GM23248 (cell line): Measurements from ENCODE around the gene IP6K1. TPM values are rescaled to one million over a fixed set of nuclear protein-coding genes. Genes with fewer than 3 reads are reported as not detected.
"Not testable (repeated sequence)": the region's sequence is repeated elsewhere in the genome, so short reads cannot be mapped to it uniquely, and the experiment has no call there.

Experiments used
- DNase-seq: peaks from one replicate; pipeline ENCODE4 v3.0.0-alpha.2; 2015
- H2AFZ ChIP-seq: fragments of 200-600 bp; sonication (generic); 2 replicates; pipeline ENCODE4 v1.6.1; 2016; ENCODE audit warnings: antibody characterized with exemption
- H3F3A ChIP-seq: fragments of 200-600 bp; sonication (generic); 2 replicates; pipeline ENCODE4 v1.6.1; 2016; ENCODE audit warnings: mild to moderate bottlenecking, antibody characterized with exemption, mixed run types; ENCODE audit not compliant: insufficient read depth
- H3K27ac ChIP-seq: fragments of 200-600 bp; sonication (generic); 2 replicates; pipeline ENCODE4 v1.5.1; 2016; ENCODE audit warnings: mild to moderate bottlenecking
- H3K27me3 ChIP-seq: fragments of 200-600 bp; sonication (generic); replicated peaks from 2 replicates; pipeline ENCODE4 v1.6.1; 2016; ENCODE audit warnings: mild to moderate bottlenecking; ENCODE audit not compliant: insufficient read depth
- H3K36me3 ChIP-seq: fragments of 200-600 bp; sonication (generic); 2 replicates; pipeline ENCODE4 v1.6.1; 2016; ENCODE audit warnings: low read depth, mild to moderate bottlenecking
- H3K4me1 ChIP-seq: fragments of 200-600 bp; sonication (generic); 2 replicates; pipeline ENCODE4 v1.6.1; 2016; ENCODE audit warnings: mild to moderate bottlenecking; ENCODE audit not compliant: insufficient read depth
- H3K4me2 ChIP-seq: fragments of 200-600 bp; sonication (generic); one replicate; pipeline ENCODE4 v1.6.1; 2016; ENCODE audit warnings: mild to moderate bottlenecking; ENCODE audit not compliant: unreplicated experiment
- H3K4me3 ChIP-seq: fragments of 200-600 bp; sonication (generic); 2 replicates; pipeline ENCODE4 v1.5.1; 2016; ENCODE audit warnings: mild to moderate bottlenecking
- H3K79me2 ChIP-seq: fragments of 200-600 bp; sonication (generic); 2 replicates; pipeline ENCODE4 v1.6.1; 2016; ENCODE audit warnings: mild to moderate bottlenecking; ENCODE audit not compliant: insufficient read depth
- H3K9ac ChIP-seq: fragments of 200-600 bp; sonication (generic); 2 replicates; pipeline ENCODE4 v1.6.1; 2016; ENCODE audit warnings: mild to moderate bottlenecking
- H3K9me2 ChIP-seq: fragments of 200-600 bp; sonication (generic); 2 replicates; pipeline ENCODE4 v1.6.1; 2016; ENCODE audit warnings: mixed run types, mild to moderate bottlenecking, moderate library complexity; ENCODE audit not compliant: insufficient read depth
- H3K9me3 ChIP-seq: fragments of 200-600 bp; sonication (generic); one replicate; pipeline ENCODE4 v1.6.1; 2017; ENCODE audit warnings: low read depth
- H4K20me1 ChIP-seq: fragments of 200-600 bp; sonication (generic); 2 replicates; pipeline ENCODE4 v1.6.0; 2016; ENCODE audit not compliant: insufficient read depth
- EZH2 ChIP-seq: fragments of 200-600 bp; sonication (generic); IDR thresholded peaks from 2 replicates; pipeline ENCODE4 v1.6.1; 2018; ENCODE audit warnings: antibody characterized with exemption, mild to moderate bottlenecking; ENCODE audit not compliant: insufficient read depth, poor library complexity, severe bottlenecking
- EZH2phosphoT487 ChIP-seq: fragments of 200-600 bp; sonication (generic); IDR thresholded peaks from 2 replicates; pipeline ENCODE4 v1.6.1; 2018; ENCODE audit warnings: antibody characterized with exemption, moderate library complexity, mild to moderate bottlenecking, low read depth; ENCODE audit not compliant: insufficient read depth
- WGBS, 2 experiments: methylation state at CpG; one replicate each; pipeline ENCODE4 v1.1.6; 2015 to 2017; ENCODE audit warnings: low lambda C conversion rate in 2 of 2, low coverage in 1 of 2; ENCODE audit errors: missing lambda C conversion rate in 2 of 2; 5-methylcytosine and 5-hydroxymethylcytosine counted together
- in situ Hi-C: fragments of 300-500 bp; cut with MboI; formaldehyde crosslinking; loops from 2 replicates; pipeline ENCODE4 v1.15.0; 2020
- polyA plus RNA-seq: library from polyadenylated mRNA; unstranded; fragments of >200 nt; fragmentation: Nextera tagmentation; extraction: Ambion mirVana; gene quantifications from 2 replicates; pipeline ENCODE4 v1.2.1, GENCODE V29; 2016
- total RNA-seq: library from RNA; depleted of rRNA; stranded (reverse); fragments of >200 nt; shearing (Covaris generic); gene quantifications from 2 replicates; pipeline ENCODE4 v1.2.3, GENCODE V29; 2014

IP6K1 gene
- total and polyA plus RNA-seq, 2 experiments from 2014 or later, result 18.7 to 27.2 TPM

DNA sequence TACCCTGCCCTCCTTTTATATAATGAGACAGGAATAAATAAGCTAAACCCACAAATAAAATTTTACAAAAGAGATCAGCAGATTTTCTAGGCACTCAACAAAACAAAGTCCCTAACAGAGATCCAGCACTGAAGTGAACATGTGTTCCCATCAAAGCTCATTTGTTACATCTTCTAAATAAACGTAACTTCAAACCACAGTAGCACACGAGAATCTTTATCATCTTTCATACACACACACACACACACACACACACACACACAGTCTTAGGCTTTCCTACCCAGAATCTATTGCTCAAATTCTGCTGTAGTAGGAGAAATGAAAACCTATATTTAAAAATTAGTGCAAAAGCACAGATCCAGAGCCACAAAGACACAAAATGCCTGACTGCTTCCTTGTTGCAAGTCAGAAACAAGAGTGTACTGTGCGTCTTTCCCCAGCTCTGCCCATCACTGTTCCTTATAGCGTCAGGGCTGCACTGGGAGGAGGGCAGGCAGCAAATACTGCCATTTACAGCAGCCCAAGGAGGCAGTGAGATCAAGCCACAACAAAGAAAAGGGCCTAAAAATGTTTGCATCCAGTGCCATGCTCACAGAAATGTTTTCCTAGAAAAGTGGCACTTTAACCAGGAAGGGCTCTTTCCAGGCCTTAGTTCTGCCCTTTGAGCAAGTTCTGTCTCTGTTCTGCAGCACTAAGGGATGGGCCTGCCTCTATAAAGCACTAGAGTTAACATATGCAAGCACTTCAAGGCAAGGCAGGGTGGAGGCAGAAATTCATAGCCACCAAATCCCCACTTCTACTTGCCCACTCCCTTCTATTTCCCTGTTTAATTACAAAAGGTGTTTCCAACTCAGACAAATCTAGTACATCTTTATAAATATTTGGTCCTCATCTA lies 6.0 kb downstream of the IP6K1 start:
- no peaks in the 10 kb centered on the region for H3F3A ChIP-seq
- H3K27ac ChIP-seq, result no peak overlapping the region
- H4K20me1 ChIP-seq, result peaks cover 4% of the 10 kb centered on the region; the same call in 1 of the 2 replicates
- peaks cover 5% of the 10 kb centered on the region; the same call in 1 of the 2 replicates for H3K36me3 ChIP-seq
- no peak overlapping the region for H3K9ac ChIP-seq
- WGBS, 2 experiments, result 73 to 80% methylated on average over 4 of the region's 4 CpGs
- no peak overlapping the region for H2AFZ ChIP-seq
- no peak overlapping the region for H3K4me2 ChIP-seq
- in situ Hi-C loops, result no loop called here
- no peaks in the 10 kb centered on the region for H3K27me3 ChIP-seq
- peaks cover 12% of the 10 kb centered on the region; the same call in 1 of the 2 replicates for H3K4me1 ChIP-seq
- no peak for DNase-seq
- no peaks in the 10 kb centered on the region for H3K9me3 ChIP-seq
- H3K9me2 ChIP-seq, result no peaks in the 10 kb centered on the region
- no peak for TF ChIP-seq EZH2phosphoT487
- TF ChIP-seq EZH2, result no peak
- H3K4me3 ChIP-seq, result no peak overlapping the region
- peaks cover 100% of the 10 kb centered on the region for H3K79me2 ChIP-seq

DNA sequence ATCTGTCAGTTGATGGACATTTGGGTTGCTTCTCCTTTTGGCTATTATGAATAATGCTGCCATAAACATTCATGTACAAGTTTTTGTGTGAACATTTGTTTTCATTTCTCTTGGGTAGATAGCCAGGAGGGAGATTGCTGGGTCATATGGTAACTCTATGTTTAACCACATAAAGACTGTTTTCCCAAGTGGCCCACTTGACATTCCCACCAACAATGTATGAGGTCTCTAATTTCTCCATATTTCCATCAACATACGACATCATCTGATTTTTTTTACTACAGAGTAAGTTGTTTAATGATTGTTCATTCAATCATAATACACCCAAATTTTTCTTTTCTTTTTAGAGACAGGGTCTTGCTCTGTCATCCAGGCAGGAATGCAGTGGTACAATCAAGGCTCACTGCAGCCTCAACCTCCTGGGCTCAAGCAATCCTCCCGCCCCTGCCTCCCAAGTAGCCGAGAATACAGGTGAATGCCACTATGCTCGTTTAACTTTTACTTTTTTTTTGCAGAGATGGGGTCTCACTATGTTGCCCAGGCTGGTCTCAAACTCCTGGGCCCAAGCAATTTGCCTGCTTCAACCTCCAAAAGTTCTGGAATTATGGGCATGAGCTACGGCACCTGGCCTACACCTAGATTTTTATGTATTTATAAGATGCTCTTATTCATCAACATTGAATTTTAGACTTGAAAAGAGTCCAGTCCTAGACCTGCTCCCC lies 6.8 kb downstream of the IP6K1 start:
- H3K9me2 ChIP-seq, result no peaks in the 10 kb centered on the region
- peaks cover 4% of the 10 kb centered on the region; the same call in 1 of the 2 replicates for H3K4me1 ChIP-seq
- H3K27me3 ChIP-seq, result no peaks in the 10 kb centered on the region
- no peak for DNase-seq
- in situ Hi-C loops, result no loop called here
- 79 to 90% methylated on average over 5 of the region's 5 CpGs for WGBS, 2 experiments
- 0 out of 2 replicates have a peak, but pooled peaks cover 8% of the 10 kb centered on the region for H3F3A ChIP-seq
- H3K4me2 ChIP-seq, result no peak overlapping the region
- H3K9me3 ChIP-seq, result no peaks in the 10 kb centered on the region
- TF ChIP-seq EZH2phosphoT487 (no peak), EZH2 (no peak)
- H3K27ac ChIP-seq, result no peak overlapping the region
- peaks cover 6% of the 10 kb centered on the region; the same call in 1 of the 2 replicates for H3K36me3 ChIP-seq
- H3K4me3 ChIP-seq, result no peak overlapping the region
- no peak overlapping the region for H2AFZ ChIP-seq
- no peak overlapping the region for H3K9ac ChIP-seq
- peaks cover 4% of the 10 kb centered on the region; the same call in 1 of the 2 replicates for H4K20me1 ChIP-seq
- peaks cover 100% of the 10 kb centered on the region for H3K79me2 ChIP-seq

DNA sequence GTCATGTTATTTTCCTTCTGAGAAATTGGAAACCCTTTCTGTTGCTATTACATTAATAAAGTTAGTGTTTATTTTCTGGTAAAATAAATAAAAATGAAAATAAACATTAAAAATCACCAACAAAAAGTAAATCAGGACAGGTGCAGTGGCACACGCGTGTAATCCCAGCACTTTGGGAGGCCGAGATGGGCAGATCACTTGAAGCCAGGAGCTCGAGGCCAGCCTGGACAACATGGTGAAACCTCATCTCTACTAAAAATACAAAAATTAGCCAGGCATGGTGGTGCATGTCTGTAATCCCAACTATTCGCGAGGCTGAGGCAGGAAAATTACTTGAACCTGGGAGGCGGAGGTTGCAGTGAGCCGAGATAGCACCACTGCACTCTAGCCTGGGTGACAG lies 10.2 kb downstream of the IP6K1 start:
- H3F3A ChIP-seq, result 0 out of 2 replicates have a peak, but pooled peaks cover 13% of the 10 kb centered on the region
- H3K9ac ChIP-seq, DNase-seq, H2AFZ ChIP-seq, H3K27me3 ChIP-seq, in situ Hi-C loops, H3K4me3 ChIP-seq, H4K20me1 ChIP-seq, H3K36me3 ChIP-seq, H3K4me2 ChIP-seq, H3K27ac ChIP-seq, H3K9me3 ChIP-seq, H3K9me2 ChIP-seq, H3K4me1 ChIP-seq: not testable (repeated sequence)
- WGBS, 2 experiments, result 92 to 96% methylated on average over 8 of the region's 8 CpGs
- H3K79me2 ChIP-seq, result peaks cover 99% of the 10 kb centered on the region

DNA sequence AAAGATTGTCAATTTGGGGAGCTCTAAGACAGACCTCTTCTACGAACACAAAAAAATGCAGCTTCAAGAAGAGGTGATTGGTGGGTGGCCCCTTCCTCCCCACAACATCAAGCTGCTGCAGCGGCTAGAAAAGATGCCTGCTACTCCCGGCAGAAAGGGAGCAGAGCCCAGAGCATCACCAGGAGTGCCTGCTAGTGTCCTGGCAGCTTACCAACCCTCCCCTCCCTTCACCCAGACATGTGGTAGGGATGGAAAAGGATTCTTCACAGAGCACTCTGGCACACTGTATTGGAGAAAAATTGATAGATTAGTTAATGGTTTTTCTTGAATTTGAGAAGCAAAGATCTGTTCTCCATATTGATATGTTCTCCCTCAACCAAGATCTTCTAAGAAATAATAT lies 10.8 kb downstream of the IP6K1 start:
- Histone ChIP-seq H3K9ac (no peak overlapping the region), H3K27ac (no peak overlapping the region), H3K4me3 (no peak overlapping the region), H3K9me2 (no peaks in the 10 kb centered on the region), H2AFZ (no peak overlapping the region), H3K79me2 (peaks cover 99% of the 10 kb centered on the region), H3K9me3 (no peaks in the 10 kb centered on the region), H3K27me3 (no peaks in the 10 kb centered on the region), H3K4me2 (no peak overlapping the region), H3K36me3 (0 out of 2 replicates have a peak, but pooled peaks cover 6% of the 10 kb centered on the region), H4K20me1 (no peaks in the 10 kb centered on the region), H3K4me1 (no peaks in the 10 kb centered on the region; the same call in 1 of the 2 replicates), H3F3A (0 out of 2 replicates have a peak, but pooled peaks cover 13% of the 10 kb centered on the region)
- WGBS, 2 experiments, result 16 to 24% methylated on average over 3 of the region's 3 CpGs
- no peak for TF ChIP-seq EZH2phosphoT487
- TF ChIP-seq EZH2, result no peak
- in situ Hi-C loops, result no loop called here
- DNase-seq, result no peak
